Measurements from ENCODE around the gene PCNX4. TPM values are rescaled to one million over a fixed set of nuclear protein-coding genes. Genes with fewer than 3 reads are reported as not detected.

The PCNX4 gene
- total RNA-seq, 1 experiment from 2014 or later = 48.4 TPM

DNA sequence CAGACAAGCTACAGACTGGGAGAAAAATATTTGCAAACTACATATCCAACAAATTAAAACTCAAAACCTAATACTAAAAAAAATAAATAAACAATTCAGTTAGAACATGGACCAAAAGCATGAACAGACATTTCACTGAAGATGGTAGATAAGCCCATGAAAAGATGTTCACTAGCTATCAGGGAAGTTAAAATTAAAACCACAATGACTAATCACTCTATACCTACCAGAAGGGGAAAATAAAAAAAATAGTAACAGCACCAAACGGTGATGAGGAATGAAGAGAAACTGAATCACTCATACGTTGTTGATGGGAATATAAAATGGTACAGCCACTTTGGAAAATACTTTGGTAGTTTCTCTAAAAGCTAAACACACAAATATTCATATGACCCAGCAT is 104.6 kb downstream of the PCNX4 start:
- ATAC-seq = no peak
- Histone ChIP-seq H3K4me1 (ENCODE audit: control insufficient read depth in 1 of 2, insufficient read depth in 2 of 2, low read length in 2 of 2) (peaks cover 0 to 9% of the 10 kb centered on the region in 2 experiments; a peak in 1 of 4 replicates), H2AFZ (ENCODE audit: low read depth, low read length, poor library complexity, severe bottlenecking) (no peak overlapping the region), H3K4me2 (ENCODE audit: low read length) (no peak overlapping the region), H3K27ac (ENCODE audit: low read depth, low read length) (no peak overlapping the region), H3K27me3 (ENCODE audit: insufficient read depth, low read length) (no peaks in the 10 kb centered on the region), H3K9ac (ENCODE audit: low read length) (no peak overlapping the region), H4K20me1 (ENCODE audit: insufficient read depth) (no peaks in the 10 kb centered on the region), H3K79me2 (ENCODE audit: insufficient read depth, low read length) (no peaks in the 10 kb centered on the region), H3K4me3 (replicated peaks in 1 of 2; ENCODE audit: low read depth in 1 of 2, low read length in 2 of 2) (no peak overlapping the region), H3K9me3 (ENCODE audit: control insufficient read depth in 1 of 2, insufficient read depth in 1 of 2, low read depth in 1 of 2, low read length in 2 of 2) (no peaks in the 10 kb centered on the region), H3K36me3 (ENCODE audit: control insufficient read depth in 1 of 2, insufficient read depth in 2 of 2, low read length in 2 of 2) (no peaks in the 10 kb centered on the region), H3K9me2 (ENCODE audit: insufficient read depth) (no peaks in the 10 kb centered on the region)
- no TSS peak for BruUV-seq (replicated peaks)
- POLR2A ChIA-PET = no interaction called here
- no peak for DNase-seq (ENCODE audit: low read depth, low spot score)
- TF ChIP-seq RAD21 (IDR thresholded peaks at IDR 0.05; ENCODE audit: low read depth) = no peak
- TF ChIP-seq JUND (IDR thresholded peaks at IDR 0.05) = no peak
- TF ChIP-seq SIN3A (IDR thresholded peaks at IDR 0.05; ENCODE audit: low read depth) = no peak
- TF ChIP-seq EZH2phosphoT487 (IDR thresholded peaks at IDR 0.05; ENCODE audit: borderline replicate concordance) = no peak
- TF ChIP-seq ZNF274 (IDR thresholded peaks at IDR 0.05; ENCODE audit: low read depth, low read length) = no peak
- no peak for TF ChIP-seq YY1 (IDR thresholded peaks at IDR 0.05; ENCODE audit: extremely low read depth, insufficient replicate concordance, low read depth, low read length)
- TF ChIP-seq EGR1 (IDR thresholded peaks at IDR 0.05; ENCODE audit: low read depth) = no peak
- TF ChIP-seq FOSL1 (IDR thresholded peaks at IDR 0.05; ENCODE audit: low read depth) = no peak
- no peak for TF ChIP-seq EZH2 (IDR thresholded peaks at IDR 0.05)
- TF ChIP-seq, protein P1, sequence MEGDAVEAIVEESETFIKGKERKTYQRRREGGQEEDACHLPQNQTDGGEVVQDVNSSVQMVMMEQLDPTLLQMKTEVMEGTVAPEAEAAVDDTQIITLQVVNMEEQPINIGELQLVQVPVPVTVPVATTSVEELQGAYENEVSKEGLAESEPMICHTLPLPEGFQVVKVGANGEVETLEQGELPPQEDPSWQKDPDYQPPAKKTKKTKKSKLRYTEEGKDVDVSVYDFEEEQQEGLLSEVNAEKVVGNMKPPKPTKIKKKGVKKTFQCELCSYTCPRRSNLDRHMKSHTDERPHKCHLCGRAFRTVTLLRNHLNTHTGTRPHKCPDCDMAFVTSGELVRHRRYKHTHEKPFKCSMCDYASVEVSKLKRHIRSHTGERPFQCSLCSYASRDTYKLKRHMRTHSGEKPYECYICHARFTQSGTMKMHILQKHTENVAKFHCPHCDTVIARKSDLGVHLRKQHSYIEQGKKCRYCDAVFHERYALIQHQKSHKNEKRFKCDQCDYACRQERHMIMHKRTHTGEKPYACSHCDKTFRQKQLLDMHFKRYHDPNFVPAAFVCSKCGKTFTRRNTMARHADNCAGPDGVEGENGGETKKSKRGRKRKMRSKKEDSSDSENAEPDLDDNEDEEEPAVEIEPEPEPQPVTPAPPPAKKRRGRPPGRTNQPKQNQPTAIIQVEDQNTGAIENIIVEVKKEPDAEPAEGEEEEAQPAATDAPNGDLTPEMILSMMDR (IDR thresholded peaks at IDR 0.05 in 2 of 3, conservative IDR thresholded peaks at IDR 0.05 in 1 of 3; ENCODE audit: borderline replicate concordance in 1 of 3, insufficient read depth in 1 of 3, low read depth in 2 of 3, low read length in 2 of 3) = no peak
- TF ChIP-seq, protein P2, sequence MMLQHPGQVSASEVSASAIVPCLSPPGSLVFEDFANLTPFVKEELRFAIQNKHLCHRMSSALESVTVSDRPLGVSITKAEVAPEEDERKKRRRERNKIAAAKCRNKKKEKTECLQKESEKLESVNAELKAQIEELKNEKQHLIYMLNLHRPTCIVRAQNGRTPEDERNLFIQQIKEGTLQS (IDR thresholded peaks at IDR 0.05) = no peak
- intact Hi-C loops (cut with micrococcal nuclease) = loop anchor here (10.0 kb wide), 1 partner anchor 139 kb away; no protein-coding TSS in a partner anchor
- CTCF ChIA-PET = no interaction called here
- RAD21 ChIA-PET (ENCODE audit: low non-redundant PET in 1 of 2, low total read pairs in 2 of 2, uncharacterized antibody in 2 of 2, unreplicated experiment in 2 of 2) = no interaction called here

Data from HCT116 (cell line).